ENCODE data around the gene MTCH1.

DNA sequence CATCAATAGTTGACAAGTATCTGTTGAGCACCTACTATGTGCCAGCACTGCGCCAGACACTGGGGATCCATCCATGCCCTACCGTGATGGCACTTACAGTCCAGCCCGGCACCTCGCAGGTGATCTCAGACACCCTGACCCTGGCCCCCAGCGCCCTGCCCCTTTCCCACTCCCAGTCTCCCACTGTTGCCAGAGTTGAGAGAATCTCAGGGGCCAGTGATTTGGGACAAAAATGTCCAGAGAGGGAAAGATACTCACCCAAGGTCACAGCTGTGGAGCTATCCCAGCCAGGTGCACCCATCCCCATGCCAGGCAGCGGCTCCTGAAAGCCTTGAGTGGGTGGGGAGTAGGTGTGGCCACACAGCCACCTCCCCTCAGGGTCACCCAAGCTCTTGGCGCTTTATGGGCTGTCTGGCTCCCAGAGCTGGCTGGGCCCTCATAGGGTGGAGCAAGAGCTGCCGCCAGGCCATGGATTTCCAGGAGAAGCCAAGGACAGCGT is 28.2 kb downstream of the MTCH1 start:
- TF ChIP-seq, protein P1, sequence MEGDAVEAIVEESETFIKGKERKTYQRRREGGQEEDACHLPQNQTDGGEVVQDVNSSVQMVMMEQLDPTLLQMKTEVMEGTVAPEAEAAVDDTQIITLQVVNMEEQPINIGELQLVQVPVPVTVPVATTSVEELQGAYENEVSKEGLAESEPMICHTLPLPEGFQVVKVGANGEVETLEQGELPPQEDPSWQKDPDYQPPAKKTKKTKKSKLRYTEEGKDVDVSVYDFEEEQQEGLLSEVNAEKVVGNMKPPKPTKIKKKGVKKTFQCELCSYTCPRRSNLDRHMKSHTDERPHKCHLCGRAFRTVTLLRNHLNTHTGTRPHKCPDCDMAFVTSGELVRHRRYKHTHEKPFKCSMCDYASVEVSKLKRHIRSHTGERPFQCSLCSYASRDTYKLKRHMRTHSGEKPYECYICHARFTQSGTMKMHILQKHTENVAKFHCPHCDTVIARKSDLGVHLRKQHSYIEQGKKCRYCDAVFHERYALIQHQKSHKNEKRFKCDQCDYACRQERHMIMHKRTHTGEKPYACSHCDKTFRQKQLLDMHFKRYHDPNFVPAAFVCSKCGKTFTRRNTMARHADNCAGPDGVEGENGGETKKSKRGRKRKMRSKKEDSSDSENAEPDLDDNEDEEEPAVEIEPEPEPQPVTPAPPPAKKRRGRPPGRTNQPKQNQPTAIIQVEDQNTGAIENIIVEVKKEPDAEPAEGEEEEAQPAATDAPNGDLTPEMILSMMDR (conservative IDR thresholded peaks at IDR 0.05) = no peak
- TF ChIP-seq EZH2 (IDR thresholded peaks at IDR 0.05; ENCODE audit: low read depth) = no peak
